ENCODE measurements around the gene FAM98C. TPM values are rescaled to one million over a fixed set of nuclear protein-coding genes. Genes with fewer than 3 reads are reported as not detected.

The FAM98C gene
- polyA plus RNA-seq, 1 of the 3 experiments (the other 2 are of a cell fraction), result 26.7 TPM

DNA sequence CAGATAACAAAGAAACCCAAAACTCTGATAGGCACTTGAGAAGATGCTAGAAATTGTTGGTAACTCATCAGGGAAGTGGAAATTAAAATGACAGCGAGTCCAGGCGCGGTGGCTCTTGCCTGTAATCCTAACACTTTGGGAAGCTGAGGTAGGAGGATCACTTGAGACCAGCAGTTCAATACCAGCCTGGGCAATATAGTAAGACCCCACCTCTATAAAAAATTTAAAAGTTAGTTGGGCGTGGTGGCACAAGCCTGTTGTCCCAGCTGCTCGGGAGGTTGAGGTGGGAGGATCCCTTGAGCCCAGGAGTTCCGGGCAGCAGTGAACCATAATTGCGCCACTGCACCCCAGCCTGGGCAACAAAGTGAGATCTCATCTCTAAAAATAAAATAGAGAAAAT, 28.0 kb downstream of the FAM98C start:
- POLR2A ChIA-PET, result no interaction called here
- Histone ChIP-seq H3K4me3 (ENCODE audit: low read depth in 2 of 2, low read length in 1 of 2) (no peak overlapping the region), H4K20me1 (ENCODE audit: insufficient read depth) (no peaks in the 10 kb centered on the region), H3K9me2 (no peaks in the 10 kb centered on the region), H3F3A (replicated peaks; ENCODE audit: insufficient read depth) (no peaks in the 10 kb centered on the region), H3K9ac (no peak overlapping the region), H3K79me2 (ENCODE audit: insufficient read depth) (no peaks in the 10 kb centered on the region), H3K27me3 (ENCODE audit: insufficient read depth) (peaks cover 13% of the 10 kb centered on the region; the same call in 1 of the 2 replicates), H3K4me1 (ENCODE audit: control insufficient read depth in 1 of 2, insufficient read depth in 2 of 2, low read depth in 1 of 2, low read length in 1 of 2) (no peaks in the 10 kb centered on the region; a peak in 1 of 4 replicates), H3K4me2 (no peak overlapping the region), H3K36me3 (replicated peaks in 1 of 2; ENCODE audit: control insufficient read depth in 1 of 2, insufficient read depth in 2 of 2, low read length in 1 of 2) (no peaks in the 10 kb centered on the region), H2AFZ (ENCODE audit: low read depth) (no peak overlapping the region), H3K9me3 (no peaks in the 10 kb centered on the region), H3K27ac (ENCODE audit: low read depth in 2 of 2, low read length in 1 of 2) (no peak overlapping the region)
- CTCF ChIA-PET, result no interaction called here
- WGBS (ENCODE audit: low lambda C conversion rate), result 49% methylated on average over 7 of the region's 7 CpGs
- DNase-seq, result no peak
- TF ChIP-seq ELF1 (IDR thresholded peaks at IDR 0.05) (no peak), GATA2 (CRISPR knock-in tag; IDR thresholded peaks at IDR 0.05) (no peak), SMC3 (IDR thresholded peaks at IDR 0.05; ENCODE audit: low read depth, low read length) (no peak), MEF2A (IDR thresholded peaks at IDR 0.05; ENCODE audit: borderline replicate concordance, low read depth) (no peak), SIN3A (IDR thresholded peaks at IDR 0.05; ENCODE audit: borderline replicate concordance, low read depth, low read length) (no peak), GABPA (IDR thresholded peaks at IDR 0.05; ENCODE audit: low read depth) (no peak), EP300 (IDR thresholded peaks at IDR 0.05; ENCODE audit: borderline replicate concordance in 1 of 2, low read depth in 1 of 2, low read length in 1 of 2) (no peak), FOSL2 (IDR thresholded peaks at IDR 0.05; ENCODE audit: borderline replicate concordance, low read depth) (no peak), MXI1 (IDR thresholded peaks at IDR 0.05; ENCODE audit: low read depth, low read length) (no peak), FOXJ3 (CRISPR knock-in tag; IDR thresholded peaks at IDR 0.05) (no peak), FOXM1 (IDR thresholded peaks at IDR 0.05; ENCODE audit: low read depth) (no peak), CHD2 (IDR thresholded peaks at IDR 0.05; ENCODE audit: low read length, partially characterized antibody) (no peak)
- TF ChIP-seq, protein P1, sequence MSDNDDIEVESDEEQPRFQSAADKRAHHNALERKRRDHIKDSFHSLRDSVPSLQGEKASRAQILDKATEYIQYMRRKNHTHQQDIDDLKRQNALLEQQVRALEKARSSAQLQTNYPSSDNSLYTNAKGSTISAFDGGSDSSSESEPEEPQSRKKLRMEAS (IDR thresholded peaks at IDR 0.05; ENCODE audit: low read depth), result no peak
- TF ChIP-seq, protein P2, sequence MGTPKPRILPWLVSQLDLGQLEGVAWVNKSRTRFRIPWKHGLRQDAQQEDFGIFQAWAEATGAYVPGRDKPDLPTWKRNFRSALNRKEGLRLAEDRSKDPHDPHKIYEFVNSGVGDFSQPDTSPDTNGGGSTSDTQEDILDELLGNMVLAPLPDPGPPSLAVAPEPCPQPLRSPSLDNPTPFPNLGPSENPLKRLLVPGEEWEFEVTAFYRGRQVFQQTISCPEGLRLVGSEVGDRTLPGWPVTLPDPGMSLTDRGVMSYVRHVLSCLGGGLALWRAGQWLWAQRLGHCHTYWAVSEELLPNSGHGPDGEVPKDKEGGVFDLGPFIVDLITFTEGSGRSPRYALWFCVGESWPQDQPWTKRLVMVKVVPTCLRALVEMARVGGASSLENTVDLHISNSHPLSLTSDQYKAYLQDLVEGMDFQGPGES (IDR thresholded peaks at IDR 0.05; ENCODE audit: low read depth, low read length), result no peak
- TF ChIP-seq, protein P3, sequence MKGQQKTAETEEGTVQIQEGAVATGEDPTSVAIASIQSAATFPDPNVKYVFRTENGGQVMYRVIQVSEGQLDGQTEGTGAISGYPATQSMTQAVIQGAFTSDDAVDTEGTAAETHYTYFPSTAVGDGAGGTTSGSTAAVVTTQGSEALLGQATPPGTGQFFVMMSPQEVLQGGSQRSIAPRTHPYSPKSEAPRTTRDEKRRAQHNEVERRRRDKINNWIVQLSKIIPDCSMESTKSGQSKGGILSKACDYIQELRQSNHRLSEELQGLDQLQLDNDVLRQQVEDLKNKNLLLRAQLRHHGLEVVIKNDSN (IDR thresholded peaks at IDR 0.05; ENCODE audit: borderline replicate concordance, low read depth), result no peak
- TF ChIP-seq, protein P4, sequence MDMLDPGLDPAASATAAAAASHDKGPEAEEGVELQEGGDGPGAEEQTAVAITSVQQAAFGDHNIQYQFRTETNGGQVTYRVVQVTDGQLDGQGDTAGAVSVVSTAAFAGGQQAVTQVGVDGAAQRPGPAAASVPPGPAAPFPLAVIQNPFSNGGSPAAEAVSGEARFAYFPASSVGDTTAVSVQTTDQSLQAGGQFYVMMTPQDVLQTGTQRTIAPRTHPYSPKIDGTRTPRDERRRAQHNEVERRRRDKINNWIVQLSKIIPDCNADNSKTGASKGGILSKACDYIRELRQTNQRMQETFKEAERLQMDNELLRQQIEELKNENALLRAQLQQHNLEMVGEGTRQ (IDR thresholded peaks at IDR 0.05; ENCODE audit: borderline replicate concordance, low read depth, low read length), result no peak
